Astrocyte (in vitro differentiated cells and primary cell): ENCODE data around the gene KANSL2. TPM values are rescaled to one million over a fixed set of nuclear protein-coding genes. Genes with fewer than 3 reads are reported as not detected.

Experiments
- DNase-seq: peaks from one replicate; pipeline ENCODE4 v3.0.0-alpha.2; 2010; ENCODE audit warnings: low read depth
- FAIRE-seq: peaks from 2 replicates; lab custom pipeline; 2011; peaks lifted over from hg19 to GRCh38; lab: Jason Lieb, UNC
- H2AFZ ChIP-seq: 2 replicates; pipeline ENCODE4 v1.6.0; 2012; ENCODE audit warnings: low read depth, low read length, inconsistent platforms
- H3K27ac ChIP-seq: 2 replicates; pipeline ENCODE4 v1.5.1; 2011; ENCODE audit warnings: low read depth, low read length, inconsistent platforms
- H3K27me3 ChIP-seq: 2 replicates; pipeline ENCODE4 v1.6.0; 2011; ENCODE audit warnings: low read length, inconsistent platforms; ENCODE audit not compliant: insufficient read depth
- H3K36me3 ChIP-seq: 2 replicates; pipeline ENCODE4 v1.5.1; 2011; ENCODE audit warnings: low read length, inconsistent platforms; ENCODE audit not compliant: insufficient read depth
- H3K4me1 ChIP-seq: 2 replicates; pipeline ENCODE4 v1.5.1; 2011; ENCODE audit warnings: low read length, inconsistent platforms; ENCODE audit not compliant: insufficient read depth
- H3K4me2 ChIP-seq: 2 replicates; pipeline ENCODE4 v1.6.0; 2012; ENCODE audit warnings: low read length, inconsistent platforms
- H3K4me3 ChIP-seq: 2 replicates; pipeline ENCODE4 v1.5.1; 2011; ENCODE audit warnings: low read depth, mild to moderate bottlenecking, low read length, inconsistent platforms; ENCODE audit not compliant: insufficient read depth
- H3K79me2 ChIP-seq: 2 replicates; pipeline ENCODE4 v1.6.0; 2012; ENCODE audit warnings: mild to moderate bottlenecking, low read length, inconsistent platforms; ENCODE audit not compliant: insufficient read depth
- H3K9ac ChIP-seq: 2 replicates; pipeline ENCODE4 v1.6.0; 2012; ENCODE audit warnings: mild to moderate bottlenecking, low read length, inconsistent platforms
- H3K9me3 ChIP-seq: 2 replicates; pipeline ENCODE4 v1.5.1; 2012; ENCODE audit warnings: low read depth, mild to moderate bottlenecking, low read length, inconsistent platforms; ENCODE audit not compliant: insufficient read depth
- H4K20me1 ChIP-seq: 2 replicates; pipeline ENCODE4 v1.6.0; 2012; ENCODE audit warnings: low read length, inconsistent platforms; ENCODE audit not compliant: insufficient read depth
- H3K27ac Mint-ChIP-seq: one replicate; pipeline ENCODE4 v1.8.0; 2021; ENCODE audit warnings: mild to moderate bottlenecking, mixed read lengths; ENCODE audit not compliant: unreplicated experiment
- H3K27me3 Mint-ChIP-seq: one replicate; pipeline ENCODE4 v1.8.0; 2021; ENCODE audit warnings: low read depth, mixed read lengths; ENCODE audit not compliant: unreplicated experiment
- H3K36me3 Mint-ChIP-seq: one replicate; pipeline ENCODE4 v1.8.0; 2021; ENCODE audit warnings: low read depth, mixed read lengths; ENCODE audit not compliant: unreplicated experiment
- H3K4me1 Mint-ChIP-seq: one replicate; pipeline ENCODE4 v1.8.0; 2021; ENCODE audit warnings: low read depth, mixed read lengths; ENCODE audit not compliant: unreplicated experiment
- H3K4me3 Mint-ChIP-seq: one replicate; pipeline ENCODE4 v1.8.0; 2021; ENCODE audit warnings: mild to moderate bottlenecking, moderate library complexity, mixed read lengths; ENCODE audit not compliant: unreplicated experiment
- H3K9me3 Mint-ChIP-seq: one replicate; pipeline ENCODE4 v1.8.0; 2021; ENCODE audit warnings: mild to moderate bottlenecking, mixed read lengths; ENCODE audit not compliant: unreplicated experiment
- CTCF ChIP-seq: IDR thresholded peaks from 2 replicates; pipeline ENCODE4 v1.5.1; 2011; ENCODE audit warnings: low read depth, mild to moderate bottlenecking, inconsistent platforms, low read length, moderate library complexity; ENCODE audit not compliant: insufficient read depth
- EZH2 ChIP-seq: IDR thresholded peaks from 2 replicates; pipeline ENCODE4 v1.6.1; 2012; ENCODE audit warnings: mild to moderate bottlenecking, low read length, inconsistent platforms; ENCODE audit not compliant: insufficient read depth
- total RNA-seq: library from RNA; stranded (reverse); gene quantifications from 2 replicates; pipeline ENCODE4 v1.2.1, GENCODE V29; 2021

Gene KANSL2
- total RNA-seq, 1 donor from 2014 or later, result 45.7 TPM

- Histone ChIP-seq H3K4me1 (no peaks in the 10 kb centered on the region), H3K27me3 (no peaks in the 10 kb centered on the region), H3K9me3 (no peaks in the 10 kb centered on the region), H3K4me2 (no peak overlapping the region), H3K4me3 (no peak overlapping the region), H3K36me3 (peaks cover 63% of the 10 kb centered on the region), H3K79me2 (peaks cover 40% of the 10 kb centered on the region), H4K20me1 (peaks cover 43% of the 10 kb centered on the region), H3K27ac (no peak overlapping the region), H3K9ac (no peak overlapping the region), H2AFZ (no peak overlapping the region)
- H3K27me3 Mint-ChIP-seq, result no peaks in the 10 kb centered on the region
- H3K36me3 Mint-ChIP-seq, result peaks cover 12% of the 10 kb centered on the region
- peaks cover 15% of the 10 kb centered on the region for H3K4me1 Mint-ChIP-seq
- no peak for TF ChIP-seq EZH2
- TF ChIP-seq CTCF, result no peak
- no peak for DNase-seq
- no peak overlapping the region for H3K27ac Mint-ChIP-seq
- H3K9me3 Mint-ChIP-seq, result no peaks in the 10 kb centered on the region
- H3K4me3 Mint-ChIP-seq, result no peak overlapping the region
- no peak for FAIRE-seq
Measured at GRCh38 chr12:48693572-48693971, 11.5 kb upstream of the KANSL2 start.

- Histone ChIP-seq H3K9me3 (no peaks in the 10 kb centered on the region), H3K4me2 (no peak overlapping the region), H3K9ac (no peak overlapping the region), H3K27ac (no peak overlapping the region), H3K4me1 (no peaks in the 10 kb centered on the region), H2AFZ (no peak overlapping the region), H3K79me2 (peaks cover 40% of the 10 kb centered on the region), H3K27me3 (no peaks in the 10 kb centered on the region), H3K4me3 (no peak overlapping the region), H4K20me1 (peaks cover 44% of the 10 kb centered on the region), H3K36me3 (peaks cover 67% of the 10 kb centered on the region)
- Mint-ChIP-seq H3K27me3 (no peaks in the 10 kb centered on the region), H3K4me3 (no peak overlapping the region), H3K36me3 (peaks cover 14% of the 10 kb centered on the region), H3K9me3 (no peaks in the 10 kb centered on the region), H3K4me1 (peaks cover 15% of the 10 kb centered on the region), H3K27ac (peak overlapping the region; percentile 48)
- FAIRE-seq (no peak), DNase-seq (no peak)
- TF ChIP-seq CTCF (no peak), EZH2 (no peak)
Measured at GRCh38 chr12:48691826-48692487, 9.9 kb upstream of the KANSL2 start.

DNA sequence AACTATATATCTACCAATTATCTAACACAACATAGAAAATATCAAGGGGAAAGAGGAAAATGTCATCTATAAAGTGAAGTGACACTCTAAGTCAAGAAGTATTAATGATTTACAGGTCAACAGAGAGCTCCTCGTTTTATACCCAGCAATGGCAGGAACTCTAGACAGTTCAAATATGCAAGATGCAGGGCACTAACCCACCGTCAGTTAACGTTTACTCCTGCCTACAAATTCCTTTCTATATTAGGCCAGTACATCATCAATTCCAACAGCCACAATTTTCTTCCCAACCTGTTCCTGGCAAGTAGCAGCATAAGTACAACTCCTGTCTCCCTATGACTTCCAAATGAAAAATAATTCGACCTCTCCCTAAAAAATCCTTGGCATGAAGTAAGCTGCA lies 9.0 kb upstream of the KANSL2 start:
- Mint-ChIP-seq H3K27ac (peak overlapping the region; percentile 8), H3K4me3 (peak overlapping the region; percentile 2), H3K27me3 (no peaks in the 10 kb centered on the region), H3K36me3 (peaks cover 17% of the 10 kb centered on the region), H3K4me1 (peaks cover 16% of the 10 kb centered on the region), H3K9me3 (no peaks in the 10 kb centered on the region)
- no peaks in the 10 kb centered on the region for H3K27me3 ChIP-seq
- H3K4me1 ChIP-seq, result no peaks in the 10 kb centered on the region
- TF ChIP-seq EZH2, result no peak
- TF ChIP-seq CTCF, result no peak
- no peaks in the 10 kb centered on the region for H3K9me3 ChIP-seq
- no peak overlapping the region for H3K27ac ChIP-seq
- no peak overlapping the region for H3K4me3 ChIP-seq
- H3K36me3 ChIP-seq, result peaks cover 62% of the 10 kb centered on the region
- H3K79me2 ChIP-seq, result peaks cover 40% of the 10 kb centered on the region
- H2AFZ ChIP-seq, result no peak overlapping the region
- H4K20me1 ChIP-seq, result peaks cover 41% of the 10 kb centered on the region
- FAIRE-seq (no peak), DNase-seq (peak; percentile 22)
- no peak overlapping the region for H3K9ac ChIP-seq
- H3K4me2 ChIP-seq, result no peak overlapping the region
